ENCODE measurements around the gene DNAAF9.

Gene DNAAF9

GRCh38 chr20:3377644-3378043 lies 29.8 kb downstream of the DNAAF9 start:
- DNase-seq (ENCODE audit: low read depth in 2 of 2): no peak

GRCh38 chr20:3374296-3374695 lies 33.2 kb downstream of the DNAAF9 start:
- DNase-seq (ENCODE audit: low read depth in 2 of 2): no peak

GRCh38 chr20:3371754-3372153 lies 35.7 kb downstream of the DNAAF9 start:
- DNase-seq (ENCODE audit: low read depth in 2 of 2): no peak

- no peak for DNase-seq (ENCODE audit: low read depth in 2 of 2)
Measured at GRCh38 chr20:3367089-3367488, 40.4 kb downstream of the DNAAF9 start.

- no peak for DNase-seq (ENCODE audit: low read depth in 2 of 2)
Measured at GRCh38 chr20:3364323-3365013, 43.0 kb downstream of the DNAAF9 start.

- DNase-seq (ENCODE audit: low read depth in 2 of 2): no peak
Measured at GRCh38 chr20:3360752-3361151, 46.7 kb downstream of the DNAAF9 start.

GRCh38 chr20:3358676-3359340 lies 48.7 kb downstream of the DNAAF9 start:
- no peak for DNase-seq (ENCODE audit: low read depth in 2 of 2)

Data from stimulated activated CD4-positive, alpha-beta T cell treated with anti-CD3 and anti-CD28 coated beads, Interleukin-12 subunit alpha, Interleukin-12 subunit beta, amount 100 ng/mL, for 24 hours (primary cell).